ENCODE results near the gene SND1.
A peak's percentile ranks its signal among the peaks of the same experiment; 100 is the strongest.

SND1 gene

GRCh38 chr7:127635659-127636285, 16.2 kb upstream of the SND1 start:
- Mint-ChIP-seq H3K27ac (no peak overlapping the region), H3K4me3 (no peak overlapping the region), H3K9me3 (no peaks in the 10 kb centered on the region), H3K36me3 (ENCODE audit: low read depth) (no peaks in the 10 kb centered on the region), H3K4me1 (ENCODE audit: low read depth) (peaks cover 6% of the 10 kb centered on the region), H3K27me3 (peaks cover 48% of the 10 kb centered on the region)
- no peak for DNase-seq

- Mint-ChIP-seq H3K27ac (no peak overlapping the region), H3K4me3 (no peak overlapping the region), H3K4me1 (ENCODE audit: low read depth) (peaks cover 6% of the 10 kb centered on the region), H3K9me3 (no peaks in the 10 kb centered on the region), H3K36me3 (ENCODE audit: low read depth) (no peaks in the 10 kb centered on the region), H3K27me3 (peaks cover 33% of the 10 kb centered on the region)
- DNase-seq: no peak
These were observed 13.8 kb upstream of the SND1 start for GRCh38 chr7:127638197-127638596.

- no peaks in the 10 kb centered on the region for H3K36me3 Mint-ChIP-seq (ENCODE audit: low read depth)
- H3K9me3 Mint-ChIP-seq: no peaks in the 10 kb centered on the region
- H3K27ac Mint-ChIP-seq: no peak overlapping the region
- DNase-seq: no peak
- H3K4me1 Mint-ChIP-seq (ENCODE audit: low read depth): no peaks in the 10 kb centered on the region
- no peak overlapping the region for H3K4me3 Mint-ChIP-seq
- H3K27me3 Mint-ChIP-seq: peaks cover 5% of the 10 kb centered on the region
These were observed 7.5 kb upstream of the SND1 start for GRCh38 chr7:127644484-127644883.

- DNase-seq: no peak
- Mint-ChIP-seq H3K36me3 (ENCODE audit: low read depth) (peaks cover 10% of the 10 kb centered on the region), H3K27me3 (no peaks in the 10 kb centered on the region), H3K27ac (no peak overlapping the region), H3K4me1 (ENCODE audit: low read depth) (peaks cover 10% of the 10 kb centered on the region), H3K4me3 (no peak overlapping the region), H3K9me3 (no peaks in the 10 kb centered on the region)
These were observed 4.4 kb upstream of the SND1 start for GRCh38 chr7:127647636-127648035.

- H3K27me3 Mint-ChIP-seq: no peaks in the 10 kb centered on the region
- no peaks in the 10 kb centered on the region for H3K9me3 Mint-ChIP-seq
- no peak for DNase-seq
- H3K4me1 Mint-ChIP-seq (ENCODE audit: low read depth): peaks cover 18% of the 10 kb centered on the region
- no peak overlapping the region for H3K4me3 Mint-ChIP-seq
- no peak overlapping the region for H3K27ac Mint-ChIP-seq
- H3K36me3 Mint-ChIP-seq (ENCODE audit: low read depth): peaks cover 24% of the 10 kb centered on the region
These were observed 3.0 kb upstream of the SND1 start for GRCh38 chr7:127648986-127649385.

GRCh38 chr7:127650847-127651555, 993 bp upstream of the SND1 start:
- H3K9me3 Mint-ChIP-seq: no peaks in the 10 kb centered on the region
- H3K27me3 Mint-ChIP-seq: no peaks in the 10 kb centered on the region
- peaks cover 38% of the 10 kb centered on the region for H3K4me1 Mint-ChIP-seq (ENCODE audit: low read depth)
- H3K36me3 Mint-ChIP-seq (ENCODE audit: low read depth): peaks cover 44% of the 10 kb centered on the region
- peak overlapping the region; percentile 97 for H3K27ac Mint-ChIP-seq
- DNase-seq: peak; percentile 38
- H3K4me3 Mint-ChIP-seq: peak overlapping the region; percentile 95

GRCh38 chr7:127652333-127653248, 597 bp downstream of the SND1 start:
- Mint-ChIP-seq H3K36me3 (ENCODE audit: low read depth) (peaks cover 58% of the 10 kb centered on the region), H3K9me3 (no peaks in the 10 kb centered on the region), H3K4me3 (peak overlapping the region; percentile 95), H3K27ac (peak overlapping the region; percentile 97), H3K27me3 (no peaks in the 10 kb centered on the region), H3K4me1 (ENCODE audit: low read depth) (peaks cover 49% of the 10 kb centered on the region)
- DNase-seq: no peak

- Mint-ChIP-seq H3K27ac (peak overlapping the region; percentile 97), H3K36me3 (ENCODE audit: low read depth) (peaks cover 65% of the 10 kb centered on the region), H3K4me1 (ENCODE audit: low read depth) (peaks cover 51% of the 10 kb centered on the region)
These were observed 1.4 kb downstream of the SND1 start for GRCh38 chr7:127653396-127653795.

GRCh38 chr7:127654404-127655394, 2.7 kb downstream of the SND1 start:
- DNase-seq: no peak
- H3K27ac Mint-ChIP-seq: peak overlapping the region; percentile 97
- peak overlapping the region; percentile 95 for H3K4me3 Mint-ChIP-seq
- H3K4me1 Mint-ChIP-seq (ENCODE audit: low read depth): peaks cover 62% of the 10 kb centered on the region
- no peaks in the 10 kb centered on the region for H3K27me3 Mint-ChIP-seq
- no peaks in the 10 kb centered on the region for H3K9me3 Mint-ChIP-seq
- peaks cover 78% of the 10 kb centered on the region for H3K36me3 Mint-ChIP-seq (ENCODE audit: low read depth)

More at GRCh38 chr7:127653396-127653795, 1.4 kb downstream of the SND1 start:
- Mint-ChIP-seq H3K9me3 (no peaks in the 10 kb centered on the region), H3K4me3 (peak overlapping the region; percentile 95), H3K27me3 (no peaks in the 10 kb centered on the region)
- DNase-seq: no peak

GRCh38 chr7:127655720-127656119, 3.7 kb downstream of the SND1 start:
- H3K27me3 Mint-ChIP-seq: no peaks in the 10 kb centered on the region
- H3K36me3 Mint-ChIP-seq (ENCODE audit: low read depth): peaks cover 88% of the 10 kb centered on the region
- no peaks in the 10 kb centered on the region for H3K9me3 Mint-ChIP-seq
- DNase-seq: no peak
- peak overlapping the region; percentile 25 for H3K4me3 Mint-ChIP-seq
- H3K4me1 Mint-ChIP-seq (ENCODE audit: low read depth): peaks cover 67% of the 10 kb centered on the region
- H3K27ac Mint-ChIP-seq: peak overlapping the region; percentile 58

GRCh38 chr7:127657500-127657899, 5.5 kb downstream of the SND1 start:
- H3K36me3 Mint-ChIP-seq (ENCODE audit: low read depth): peaks cover 96% of the 10 kb centered on the region
- DNase-seq: no peak

GRCh38 chr7:127658970-127659630, 7.1 kb downstream of the SND1 start:
- DNase-seq: no peak
- Mint-ChIP-seq H3K36me3 (ENCODE audit: low read depth) (peaks cover 93% of the 10 kb centered on the region), H3K9me3 (no peaks in the 10 kb centered on the region), H3K27me3 (no peaks in the 10 kb centered on the region), H3K27ac (peak overlapping the region; percentile 17), H3K4me3 (no peak overlapping the region), H3K4me1 (ENCODE audit: low read depth) (peaks cover 69% of the 10 kb centered on the region)

More at GRCh38 chr7:127657500-127657899, 5.5 kb downstream of the SND1 start:
- Mint-ChIP-seq H3K27ac (no peak overlapping the region), H3K4me3 (no peak overlapping the region), H3K4me1 (ENCODE audit: low read depth) (peaks cover 72% of the 10 kb centered on the region), H3K9me3 (no peaks in the 10 kb centered on the region), H3K27me3 (no peaks in the 10 kb centered on the region)

GRCh38 chr7:127665922-127666321, 13.9 kb downstream of the SND1 start:
- peak overlapping the region; percentile 94 for H3K27ac Mint-ChIP-seq
- no peak overlapping the region for H3K4me3 Mint-ChIP-seq
- peaks cover 77% of the 10 kb centered on the region for H3K4me1 Mint-ChIP-seq (ENCODE audit: low read depth)
- H3K36me3 Mint-ChIP-seq (ENCODE audit: low read depth): peaks cover 85% of the 10 kb centered on the region
- DNase-seq: no peak
- no peaks in the 10 kb centered on the region for H3K9me3 Mint-ChIP-seq
- H3K27me3 Mint-ChIP-seq: no peaks in the 10 kb centered on the region
